Hematopoietic multipotent progenitor cell (in vitro differentiated cells): ENCODE data around the gene CDC14A. TPM values are rescaled to one million over a fixed set of nuclear protein-coding genes. Genes with fewer than 3 reads are reported as not detected.
A peak's percentile ranks its signal among the peaks of the same experiment; 100 is the strongest.
"Not testable (repeated sequence)": the region's sequence is repeated elsewhere in the genome, so short reads cannot be mapped to it uniquely, and the experiment has no call there.

Experiments used
- DNase-seq, 3 donors: peaks; one replicate each; pipeline ENCODE4 v3.0.0-alpha.2; 2011 to 2015; ENCODE audit warnings: low read depth in 2 of 3, low spot score in 2 of 3
- total RNA-seq: library from RNA; depleted of rRNA; stranded (reverse); fragments of >200 nt; gene quantifications from one replicate; pipeline ENCODE4 v1.2.3, GENCODE V29; 2012

CDC14A gene
- total RNA-seq, 1 donor, result 39.6 TPM

DNA sequence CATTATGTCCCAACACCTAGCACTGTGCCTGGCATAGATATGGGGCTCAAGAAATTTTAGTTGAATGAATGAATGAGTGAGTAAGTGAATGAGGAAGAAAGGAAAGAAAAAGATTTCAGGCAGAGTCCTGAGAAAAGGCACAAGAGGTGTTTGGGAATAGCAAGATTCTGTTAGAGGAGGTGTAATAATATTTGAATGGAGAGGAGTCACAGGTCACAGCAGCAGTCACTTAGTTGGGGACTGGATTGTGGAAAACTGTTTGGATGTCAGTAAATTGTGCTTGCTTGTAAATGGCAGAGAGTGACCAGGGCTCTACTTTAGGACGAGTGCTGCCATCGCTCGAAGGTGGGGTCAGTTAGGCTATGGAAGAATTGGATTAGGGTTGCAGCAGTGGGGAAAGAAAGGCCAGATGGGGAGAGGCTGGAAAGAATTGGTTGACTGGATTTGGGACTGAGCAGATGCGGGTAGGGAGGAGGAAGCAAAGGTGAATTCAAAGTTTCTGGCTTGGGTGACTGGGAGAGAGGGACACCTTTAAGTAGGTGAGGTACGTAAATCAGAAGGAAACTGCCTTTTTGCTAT lies 9.3 kb downstream of the CDC14A start:
- no peak for DNase-seq

- no peak for DNase-seq
These were observed 10.6 kb downstream of the CDC14A start for GRCh38 chr1:100362821-100363466.

GRCh38 chr1:100363831-100364230 lies 11.5 kb downstream of the CDC14A start:
- no peak for DNase-seq

- no peak for DNase-seq
These were observed 12.4 kb downstream of the CDC14A start for GRCh38 chr1:100364697-100365096.

- DNase-seq, result no peak
These were observed 13.9 kb downstream of the CDC14A start for GRCh38 chr1:100366209-100366525.

GRCh38 chr1:100369339-100369738 lies 17.0 kb downstream of the CDC14A start:
- DNase-seq, result not testable (repeated sequence)

- DNase-seq, result not testable (repeated sequence)
These were observed 21.6 kb downstream of the CDC14A start for GRCh38 chr1:100373953-100374352.

GRCh38 chr1:100376890-100377289 lies 24.6 kb downstream of the CDC14A start:
- not testable (repeated sequence) for DNase-seq

- DNase-seq, result no peak
These were observed 25.5 kb downstream of the CDC14A start for GRCh38 chr1:100377590-100378361.

DNA sequence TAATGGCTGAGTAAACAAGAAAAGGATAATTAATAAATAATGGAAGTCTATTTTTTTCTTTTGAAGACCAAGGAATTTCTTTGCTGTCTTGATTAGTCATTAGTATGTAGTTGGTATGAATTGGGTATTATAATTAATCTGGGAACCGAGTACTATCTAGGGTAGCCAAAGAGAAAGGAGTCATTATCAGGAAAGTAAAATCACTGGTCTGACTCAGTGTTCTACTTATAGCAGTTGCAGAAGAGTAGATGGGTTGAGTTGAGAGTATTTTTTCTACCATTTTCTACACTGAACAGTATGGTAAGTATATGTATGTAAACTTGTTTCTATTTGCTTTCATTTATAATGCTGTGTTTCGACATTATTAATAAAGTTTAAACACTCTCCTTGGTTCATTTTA lies 26.6 kb downstream of the CDC14A start:
- DNase-seq, result no peak

- DNase-seq, result no peak
These were observed 28.3 kb downstream of the CDC14A start for GRCh38 chr1:100380635-100381034.

GRCh38 chr1:100382657-100383056 lies 30.4 kb downstream of the CDC14A start:
- peak in 1 of 3 donors; percentile 18 for DNase-seq

GRCh38 chr1:100383743-100384405 lies 31.6 kb downstream of the CDC14A start:
- no peak for DNase-seq

DNA sequence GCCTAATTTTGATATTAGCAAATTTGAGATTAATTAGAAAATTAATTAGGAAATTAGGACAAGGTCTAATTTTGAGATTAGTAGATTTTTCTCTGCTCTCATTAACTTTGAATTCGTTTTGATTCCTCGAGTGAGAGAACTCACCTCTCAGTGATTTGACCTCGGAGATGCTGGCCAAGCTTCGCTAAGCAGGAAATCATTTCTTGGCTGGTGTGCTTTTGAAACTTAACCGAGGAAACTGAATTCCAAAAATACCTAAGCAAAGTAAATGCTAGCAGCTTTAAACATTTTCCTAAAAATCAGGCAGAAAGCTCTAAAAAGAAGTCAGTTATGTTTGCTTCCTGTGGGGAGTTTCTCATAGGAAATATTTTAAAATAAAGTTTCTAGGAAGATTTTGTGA lies 34.9 kb downstream of the CDC14A start:
- DNase-seq, result no peak

GRCh38 chr1:100387657-100388350 lies 35.5 kb downstream of the CDC14A start:
- peak in 1 of 3 donors; percentile 36 for DNase-seq

GRCh38 chr1:100390531-100390930 lies 38.2 kb downstream of the CDC14A start:
- no peak for DNase-seq

GRCh38 chr1:100391675-100392074 lies 39.4 kb downstream of the CDC14A start:
- DNase-seq, result no peak

- DNase-seq, result no peak
These were observed 40.5 kb downstream of the CDC14A start for GRCh38 chr1:100392756-100393155.

DNA sequence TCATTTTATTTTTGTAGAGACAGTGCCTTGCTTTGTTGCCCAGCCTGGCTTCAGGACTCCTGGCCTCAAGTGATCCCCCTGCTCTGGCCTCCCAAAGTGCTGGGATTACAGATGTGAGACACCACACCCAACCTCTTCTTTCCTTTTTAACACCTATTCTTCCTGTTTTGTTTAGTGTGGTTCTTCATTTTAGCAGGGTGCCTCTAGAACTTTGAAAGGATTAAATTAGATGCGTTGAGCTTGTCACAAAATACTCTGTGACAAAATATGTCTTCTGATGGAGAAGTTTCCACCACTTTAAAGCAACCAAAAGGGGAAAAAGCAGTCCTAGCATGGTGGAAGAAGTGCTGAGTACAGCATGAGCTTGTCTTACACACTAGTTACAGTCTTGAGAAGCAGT lies 42.0 kb downstream of the CDC14A start:
- no peak for DNase-seq

DNA sequence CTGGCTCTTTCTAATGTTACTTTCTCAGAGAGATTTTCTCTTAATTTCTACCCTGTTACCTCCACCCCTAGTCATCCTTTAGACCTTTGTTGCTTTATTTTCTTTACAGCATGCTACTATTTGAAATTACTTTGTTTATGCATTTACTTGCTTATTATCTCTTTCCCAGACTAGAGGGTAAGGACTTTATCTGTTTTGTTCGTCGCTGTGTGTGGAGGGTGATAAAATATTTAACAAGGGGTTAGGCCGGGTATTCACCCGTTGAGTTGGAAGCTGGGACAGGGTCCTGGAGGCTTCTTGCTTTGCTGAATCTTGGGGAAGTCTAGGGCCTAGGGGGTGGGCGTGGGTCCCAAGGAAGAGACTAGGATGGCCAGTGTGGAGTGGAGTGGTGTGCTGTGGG lies 43.6 kb downstream of the CDC14A start:
- no peak for DNase-seq

DNA sequence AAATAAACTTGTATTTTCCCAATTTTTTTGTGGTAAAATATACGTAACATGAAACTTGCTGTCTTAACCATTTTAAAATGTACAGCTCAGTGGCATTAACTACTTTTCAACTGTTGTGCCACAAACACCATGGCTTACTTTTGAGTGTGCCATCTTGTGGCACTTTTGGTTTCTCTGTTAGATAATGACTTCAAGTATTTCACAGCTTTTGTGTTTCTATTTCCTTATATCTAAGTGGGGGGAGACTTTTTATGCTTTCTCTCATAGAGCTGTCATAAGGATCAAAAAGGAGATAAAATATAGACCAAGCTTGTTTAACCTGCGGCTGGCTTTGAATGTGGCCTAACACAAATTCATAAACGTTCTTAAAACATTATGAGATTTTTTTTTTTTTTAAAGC lies 44.3 kb downstream of the CDC14A start:
- peak in 1 of 3 donors; percentile 20 for DNase-seq
